Suprapubic skin (tissue), 4 donors: ENCODE measurements around the gene ATXN1. TPM values are rescaled to one million over a fixed set of nuclear protein-coding genes. Genes with fewer than 3 reads are reported as not detected.

Experiments used
- DNase-seq, 2 donors: peaks; one replicate each; pipeline ENCODE4 v3.0.0-alpha.2; 2019; ENCODE audit warnings: low spot score in 2 of 2
- H3K27ac ChIP-seq: fragments of 200-600 bp; sonication (generic); one replicate; pipeline ENCODE4 v1.5.1; 2019
- H3K27me3 ChIP-seq: fragments of 200-600 bp; sonication (generic); one replicate; pipeline ENCODE4 v1.5.1; 2019
- H3K36me3 ChIP-seq: fragments of 200-600 bp; sonication (generic); one replicate; pipeline ENCODE4 v1.5.1; 2019
- H3K4me1 ChIP-seq: fragments of 200-600 bp; sonication (generic); one replicate; pipeline ENCODE4 v1.5.1; 2019
- H3K4me3 ChIP-seq: fragments of 200-600 bp; sonication (generic); one replicate; pipeline ENCODE4 v1.5.1; 2019; ENCODE audit warnings: mild to moderate bottlenecking
- H3K9me3 ChIP-seq: fragments of 200-600 bp; sonication (generic); one replicate; pipeline ENCODE4 v1.5.1; 2019
- EP300 ChIP-seq: sonication (generic); formaldehyde crosslinking; IDR thresholded peaks from one replicate; pipeline ENCODE4 v1.6.1; 2017; ENCODE audit warnings: antibody characterized with exemption
- POLR2A ChIP-seq, 2 donors: fragments of 450-650 bp; IDR thresholded peaks; one replicate each; pipeline ENCODE4 v1.6.1; 2017; ENCODE audit warnings: antibody characterized with exemption in 2 of 2, mild to moderate bottlenecking in 2 of 2, moderate library complexity in 2 of 2
- POLR2AphosphoS5 ChIP-seq, 3 donors: sonication (generic); formaldehyde crosslinking; IDR thresholded peaks; one replicate each; pipeline ENCODE4 v1.6.1; 2017; ENCODE audit warnings: antibody characterized with exemption in 3 of 3
- WGBS: methylation state at CpG from one replicate; pipeline ENCODE4 v1.1.5; 2018; 5-methylcytosine and 5-hydroxymethylcytosine counted together
- total RNA-seq, 4 donors: library from RNA; depleted of rRNA; stranded (reverse); fragments of >200 nt; gene quantifications; one replicate each; pipeline ENCODE4 v1.1.0, GENCODE V29; 2016
- TF ChIP-seq, protein P1 (sequence below), 2 donors: fragments of 200-600 bp in 1 of 2; fragments of 450-650 bp in 1 of 2; sonication (generic) in 1 of 2; IDR thresholded peaks; one replicate each; pipeline ENCODE4 v1.5.1; 2016 to 2019; ENCODE audit warnings: antibody characterized with exemption in 2 of 2, mild to moderate bottlenecking in 1 of 2, moderate library complexity in 1 of 2

Gene ATXN1
- total RNA-seq, 4 donors from 2014 or later = 32.8 to 95.4 (median 42.4) TPM

- WGBS = 79% methylated on average over 11 of the region's 11 CpGs
- Histone ChIP-seq H3K36me3 (peaks cover 17% of the 10 kb centered on the region), H3K27ac (no peak overlapping the region), H3K9me3 (no peaks in the 10 kb centered on the region), H3K4me3 (no peak overlapping the region), H3K27me3 (no peaks in the 10 kb centered on the region), H3K4me1 (peaks cover 20% of the 10 kb centered on the region)
- TF ChIP-seq POLR2AphosphoS5 (IDR thresholded peaks at IDR 0.05) (no peak), POLR2A (IDR thresholded peaks at IDR 0.05) (no peak), EP300 (no peak)
- TF ChIP-seq, protein P1, sequence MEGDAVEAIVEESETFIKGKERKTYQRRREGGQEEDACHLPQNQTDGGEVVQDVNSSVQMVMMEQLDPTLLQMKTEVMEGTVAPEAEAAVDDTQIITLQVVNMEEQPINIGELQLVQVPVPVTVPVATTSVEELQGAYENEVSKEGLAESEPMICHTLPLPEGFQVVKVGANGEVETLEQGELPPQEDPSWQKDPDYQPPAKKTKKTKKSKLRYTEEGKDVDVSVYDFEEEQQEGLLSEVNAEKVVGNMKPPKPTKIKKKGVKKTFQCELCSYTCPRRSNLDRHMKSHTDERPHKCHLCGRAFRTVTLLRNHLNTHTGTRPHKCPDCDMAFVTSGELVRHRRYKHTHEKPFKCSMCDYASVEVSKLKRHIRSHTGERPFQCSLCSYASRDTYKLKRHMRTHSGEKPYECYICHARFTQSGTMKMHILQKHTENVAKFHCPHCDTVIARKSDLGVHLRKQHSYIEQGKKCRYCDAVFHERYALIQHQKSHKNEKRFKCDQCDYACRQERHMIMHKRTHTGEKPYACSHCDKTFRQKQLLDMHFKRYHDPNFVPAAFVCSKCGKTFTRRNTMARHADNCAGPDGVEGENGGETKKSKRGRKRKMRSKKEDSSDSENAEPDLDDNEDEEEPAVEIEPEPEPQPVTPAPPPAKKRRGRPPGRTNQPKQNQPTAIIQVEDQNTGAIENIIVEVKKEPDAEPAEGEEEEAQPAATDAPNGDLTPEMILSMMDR (IDR thresholded peaks at IDR 0.05) = no peak
- no peak for DNase-seq
Measured at GRCh38 chr6:16486661-16487060, 274.6 kb downstream of the ATXN1 start.

- no peak for DNase-seq
- 78% methylated on average over 2 of the region's 2 CpGs for WGBS
- Histone ChIP-seq H3K36me3 (peaks cover 17% of the 10 kb centered on the region), H3K9me3 (no peaks in the 10 kb centered on the region), H3K27me3 (no peaks in the 10 kb centered on the region), H3K27ac (no peak overlapping the region), H3K4me1 (peaks cover 15% of the 10 kb centered on the region), H3K4me3 (no peak overlapping the region)
- TF ChIP-seq, protein P1 (IDR thresholded peaks at IDR 0.05) = no peak
- TF ChIP-seq EP300 (no peak), POLR2A (IDR thresholded peaks at IDR 0.05) (no peak), POLR2AphosphoS5 (IDR thresholded peaks at IDR 0.05) (no peak)
Measured at GRCh38 chr6:16483315-16483875, 277.9 kb downstream of the ATXN1 start.

DNA sequence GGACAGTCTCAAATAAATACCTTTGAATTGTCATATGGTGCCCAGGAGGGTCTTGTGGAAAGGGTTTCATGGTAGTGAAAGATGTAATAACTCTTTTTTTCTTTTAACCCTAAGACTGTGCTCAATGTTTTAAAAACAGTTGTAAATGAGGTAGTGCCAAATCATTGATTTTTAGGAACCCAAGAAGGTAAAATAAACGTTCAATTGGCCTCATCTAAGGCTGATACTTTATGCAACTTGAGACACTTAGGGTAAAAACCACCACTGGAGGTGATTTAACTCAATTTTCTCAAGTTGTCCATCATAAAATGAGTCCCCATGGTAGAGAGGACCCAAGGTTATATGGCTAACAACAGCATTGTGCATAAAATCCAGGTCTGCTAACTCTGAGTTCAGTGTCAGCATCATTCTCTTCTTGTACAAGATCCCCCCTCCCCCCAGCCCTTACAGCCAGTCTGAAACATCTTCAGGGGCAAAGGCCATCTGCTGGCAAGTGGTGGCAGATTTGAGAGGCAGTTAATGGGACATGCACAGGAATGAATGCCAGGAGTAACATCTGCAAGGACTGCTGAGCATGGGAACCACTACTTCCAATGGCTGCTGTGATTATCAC is 278.5 kb downstream of the ATXN1 start:
- peaks cover 21% of the 10 kb centered on the region for H3K4me1 ChIP-seq
- H3K4me3 ChIP-seq = no peak overlapping the region
- TF ChIP-seq EP300 (no peak), POLR2A (IDR thresholded peaks at IDR 0.05) (no peak), POLR2AphosphoS5 (IDR thresholded peaks at IDR 0.05) (no peak)
- TF ChIP-seq, protein P1 (IDR thresholded peaks at IDR 0.05) = no peak
- no peak for DNase-seq
- no peaks in the 10 kb centered on the region for H3K27me3 ChIP-seq
- H3K27ac ChIP-seq = no peak overlapping the region
- WGBS = 91% methylated on average over 1 of the region's 1 CpG
- H3K36me3 ChIP-seq = peaks cover 17% of the 10 kb centered on the region
- H3K9me3 ChIP-seq = no peaks in the 10 kb centered on the region

- TF ChIP-seq POLR2A (IDR thresholded peaks at IDR 0.05) (no peak), EP300 (no peak), POLR2AphosphoS5 (IDR thresholded peaks at IDR 0.05) (no peak)
- TF ChIP-seq, protein P1 (IDR thresholded peaks at IDR 0.05) = no peak
- Histone ChIP-seq H3K4me3 (no peak overlapping the region), H3K27ac (no peak overlapping the region), H3K27me3 (no peaks in the 10 kb centered on the region), H3K4me1 (peaks cover 21% of the 10 kb centered on the region), H3K9me3 (no peaks in the 10 kb centered on the region), H3K36me3 (peaks cover 17% of the 10 kb centered on the region)
- 82% methylated on average over 3 of the region's 3 CpGs for WGBS
- no peak for DNase-seq
Measured at GRCh38 chr6:16481697-16482399, 279.4 kb downstream of the ATXN1 start.
